ENCODE measurements around the gene PRR20G.
"Not testable (repeated sequence)": the region's sequence is repeated elsewhere in the genome, so short reads cannot be mapped to it uniquely, and the experiment has no call there.

Gene PRR20G

GRCh38 chr3:127287840-127288239 is at the start of gene PRR20G:
Gene PRR20G, minus strand, starts transcription at chr3:127288046. Its CDS starts 681 bp downstream, at chr3:127287365.
- no peak for DNase-seq

DNA sequence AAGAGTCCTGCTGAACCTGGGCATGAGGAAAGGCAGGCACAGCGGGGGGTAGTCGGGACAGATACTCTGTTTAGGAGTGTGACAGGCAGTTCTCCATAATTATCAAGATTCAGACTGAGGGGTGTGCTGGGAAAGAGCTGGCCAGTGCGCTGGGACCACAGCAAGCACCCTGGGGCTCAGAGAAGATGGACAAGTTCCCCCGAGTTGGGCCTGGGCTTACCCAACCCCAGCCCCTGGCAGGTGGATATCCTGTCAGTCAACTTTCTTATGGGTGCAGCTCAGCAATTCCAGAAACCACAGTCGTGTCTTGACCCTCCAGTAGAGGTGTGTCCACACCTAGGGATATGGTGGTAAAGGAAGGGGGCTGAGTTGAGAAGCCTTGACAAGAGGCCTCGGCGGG is 49.2 kb upstream of the PRR20G start:
- DNase-seq: no peak

DNA sequence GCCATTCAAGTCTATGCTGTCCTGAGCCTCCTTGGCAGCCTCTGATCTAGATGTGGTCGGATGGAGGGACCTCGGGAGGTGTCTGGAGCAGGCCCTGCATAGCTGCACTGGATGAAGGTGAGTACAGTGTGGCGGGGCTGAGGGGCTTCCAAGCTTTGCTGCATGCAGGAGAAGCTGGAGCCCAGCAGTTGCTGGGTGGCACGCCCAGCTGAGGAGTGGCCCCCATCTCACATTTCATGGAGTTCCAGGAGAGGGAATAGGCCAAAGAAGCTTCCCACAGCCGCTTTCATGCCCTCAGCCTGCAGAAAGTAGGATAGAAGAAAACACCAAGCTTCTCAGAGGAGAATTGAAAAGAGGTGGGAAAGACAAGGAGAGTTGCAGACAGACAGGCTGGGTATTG is 48.3 kb upstream of the PRR20G start:
- DNase-seq: no peak

GRCh38 chr3:127330385-127330784 is 42.5 kb upstream of the PRR20G start:
- no peak for DNase-seq

DNA sequence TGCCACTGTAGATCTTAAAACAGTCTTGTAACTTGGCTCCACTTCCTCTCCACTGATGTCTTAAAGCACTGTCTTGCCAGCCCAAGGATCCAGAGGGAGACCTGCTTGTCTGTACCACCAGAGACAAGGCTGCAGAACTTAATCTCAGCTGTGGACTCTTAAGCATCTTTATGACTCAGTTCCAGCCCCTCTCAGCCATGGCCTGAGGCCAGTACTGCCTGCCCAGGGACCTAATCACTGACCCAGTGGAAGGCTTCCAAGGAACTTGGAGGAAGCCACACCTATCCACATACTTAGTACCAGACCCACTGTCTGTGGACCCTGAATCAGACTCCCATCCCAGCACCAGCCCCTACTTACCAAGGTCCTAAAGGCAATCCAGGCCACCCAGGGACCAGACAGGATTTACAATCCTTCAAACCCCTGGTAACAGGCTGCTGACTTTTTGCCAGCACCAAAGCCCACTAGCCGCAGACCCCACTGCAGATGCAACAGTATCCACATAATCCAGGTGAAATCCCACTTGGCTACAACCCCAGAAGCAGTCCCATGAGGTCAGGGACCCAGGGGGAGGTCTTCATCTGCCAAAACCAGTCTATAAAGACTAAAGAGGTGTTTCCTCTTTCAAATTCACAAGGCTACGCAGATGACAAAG is 41.9 kb upstream of the PRR20G start:
- DNase-seq: no peak

GRCh38 chr3:127328421-127328820 is 40.6 kb upstream of the PRR20G start:
- DNase-seq: no peak

- no peak for DNase-seq
Observed at GRCh38 chr3:127326341-127326740, 38.5 kb upstream of the PRR20G start.

- DNase-seq: no peak
Observed at GRCh38 chr3:127325629-127325961, 37.7 kb upstream of the PRR20G start.

- no peak for DNase-seq
Observed at GRCh38 chr3:127324913-127325628, 37.2 kb upstream of the PRR20G start.

DNA sequence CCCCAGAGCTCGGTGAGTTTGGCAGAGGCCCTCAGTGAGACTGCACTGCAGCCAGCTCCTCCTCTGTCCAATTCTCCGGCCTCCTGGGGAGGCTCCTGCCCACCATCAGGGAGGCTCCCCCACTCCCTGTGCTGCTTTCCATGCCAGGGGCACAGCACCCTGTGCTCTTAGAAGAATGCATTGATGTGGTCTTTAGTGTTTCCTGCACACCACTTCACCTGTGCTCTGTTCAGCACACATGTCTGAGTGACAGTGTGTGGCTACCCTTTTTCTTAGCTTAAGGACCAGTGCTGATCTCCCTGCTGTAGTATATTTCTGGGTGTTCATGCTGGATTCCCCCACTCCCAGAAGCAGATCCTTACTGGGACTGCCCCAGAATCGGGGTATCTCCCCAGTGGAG is 36.2 kb upstream of the PRR20G start:
- no peak for DNase-seq

GRCh38 chr3:127323581-127323980 is 35.7 kb upstream of the PRR20G start:
- DNase-seq: no peak

DNA sequence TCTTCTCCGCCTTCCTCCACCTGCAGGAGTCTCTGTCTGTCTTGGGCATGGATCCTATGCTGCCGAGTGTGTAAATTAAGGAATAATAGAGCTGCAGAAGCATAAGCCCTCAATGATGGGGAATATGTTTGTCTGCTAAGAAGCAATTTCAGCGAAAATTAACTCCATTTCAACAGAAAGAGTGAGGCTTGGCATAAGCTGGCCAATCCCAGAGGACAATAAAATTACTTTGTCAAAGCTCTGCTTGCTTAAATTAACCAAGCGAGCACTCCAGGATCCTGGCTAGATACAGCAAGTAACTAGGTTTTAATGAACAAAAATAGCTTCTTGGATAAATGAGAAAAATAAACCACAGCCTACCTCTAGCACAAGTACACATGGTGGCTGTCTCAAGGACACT is 33.5 kb upstream of the PRR20G start:
- DNase-seq: no peak

DNA sequence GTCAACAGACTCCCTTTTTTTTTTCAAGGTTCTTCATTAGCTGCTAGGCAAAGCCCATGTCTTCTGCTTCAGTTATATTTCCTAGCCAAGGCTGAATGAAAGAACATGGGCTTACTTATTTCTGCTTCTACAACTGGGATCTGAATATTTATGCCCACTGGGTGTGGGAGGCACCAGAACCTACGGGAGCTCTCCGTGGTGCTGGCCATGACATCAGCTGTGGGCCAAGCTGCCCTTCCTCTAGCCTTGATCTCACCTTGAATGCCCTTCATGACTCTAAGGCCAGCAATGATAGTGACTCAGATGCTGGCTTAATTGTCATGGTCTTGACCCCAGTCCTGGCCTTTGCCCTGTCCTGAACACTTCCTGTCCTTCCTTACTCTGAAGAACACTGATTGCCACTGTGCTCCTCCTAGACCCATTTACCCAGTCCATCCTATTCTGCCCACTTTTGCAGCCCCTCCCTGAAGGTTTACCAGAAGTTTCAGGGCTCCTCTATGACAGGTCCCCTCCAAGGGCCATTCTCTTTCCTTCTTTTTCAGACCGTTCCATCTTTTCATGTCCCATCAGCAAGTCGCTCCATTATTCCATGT is 32.8 kb upstream of the PRR20G start:
- no peak for DNase-seq

GRCh38 chr3:127316685-127317084 is 28.8 kb upstream of the PRR20G start:
- no peak for DNase-seq

- no peak for DNase-seq
Observed at GRCh38 chr3:127312818-127313217, 25.0 kb upstream of the PRR20G start.

GRCh38 chr3:127308821-127309220 is 21.0 kb upstream of the PRR20G start:
- DNase-seq: not testable (repeated sequence)

DNA sequence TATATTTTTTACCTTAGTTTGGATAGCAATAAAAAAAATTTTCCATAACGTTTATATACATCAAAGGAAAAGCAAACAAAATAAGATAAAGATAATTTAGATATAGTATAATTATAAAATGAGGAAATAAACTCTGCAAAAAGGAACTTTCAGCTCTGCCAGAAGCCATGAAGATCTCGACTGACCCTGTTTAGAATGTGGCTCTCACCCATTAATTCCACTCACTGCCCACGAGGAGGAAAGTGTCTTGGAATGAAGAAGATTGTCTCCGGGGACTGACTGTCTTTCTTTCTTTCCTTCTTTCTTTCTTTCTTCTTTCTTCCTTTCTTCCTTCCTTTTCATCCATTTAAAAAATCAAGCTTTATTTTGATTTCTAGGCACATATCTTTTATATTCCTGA is 20.1 kb upstream of the PRR20G start:
- DNase-seq: no peak

- DNase-seq: no peak
Observed at GRCh38 chr3:127307112-127307835, 19.4 kb upstream of the PRR20G start.

- no peak for DNase-seq
Observed at GRCh38 chr3:127306361-127307111, 18.7 kb upstream of the PRR20G start.

DNA sequence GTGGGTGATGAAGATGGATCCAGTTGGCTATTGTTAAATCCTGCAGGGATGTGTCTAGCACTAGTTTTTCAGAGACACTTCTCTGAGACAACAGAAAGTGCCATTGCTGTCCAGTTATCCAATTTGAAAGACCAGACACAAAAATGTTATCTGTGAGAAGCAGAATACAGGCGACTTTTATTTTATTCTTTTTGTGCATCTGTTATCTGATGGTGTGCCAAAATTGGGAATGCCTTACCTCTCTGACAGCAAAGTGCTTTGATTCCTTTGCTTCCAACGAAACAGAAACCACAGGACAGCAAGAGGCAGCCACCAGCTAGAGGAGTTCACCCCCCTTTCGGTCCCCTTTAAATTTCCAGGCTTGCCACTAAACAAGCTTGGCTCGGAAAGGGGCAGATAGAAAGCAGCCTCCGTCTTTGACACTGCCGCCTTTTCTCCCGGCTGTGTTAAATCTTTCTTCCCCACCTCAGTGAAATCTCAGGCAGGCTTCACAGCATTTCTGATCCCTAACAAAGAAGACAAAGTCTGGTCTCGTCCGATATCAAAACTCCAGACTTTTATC is 17.7 kb upstream of the PRR20G start:
- no peak for DNase-seq

- DNase-seq: no peak
Observed at GRCh38 chr3:127304121-127304744, 16.4 kb upstream of the PRR20G start.

DNA sequence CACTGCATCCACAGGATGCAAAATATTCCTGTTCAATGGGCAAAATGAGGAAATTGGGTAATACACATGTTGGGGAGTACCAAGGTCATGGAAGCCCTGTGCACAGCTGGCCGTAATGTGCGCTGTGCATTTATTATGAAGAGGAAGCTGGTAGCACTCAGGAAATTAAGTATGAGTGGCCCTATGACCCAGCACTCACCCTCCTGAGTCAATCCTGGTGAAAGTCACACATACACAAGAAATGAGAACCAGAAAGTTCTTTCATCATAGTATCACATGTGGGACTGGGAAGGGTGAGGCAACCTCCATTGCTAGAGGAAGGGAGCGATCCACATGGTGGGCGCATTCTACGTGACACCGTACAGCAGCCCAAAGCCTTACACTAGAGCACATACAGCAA is 11.4 kb upstream of the PRR20G start:
- DNase-seq: no peak
